ENCODE data around the gene CPAMD8. TPM values are rescaled to one million over a fixed set of nuclear protein-coding genes. Genes with fewer than 3 reads are reported as not detected.
A peak's percentile ranks its signal among the peaks of the same experiment; 100 is the strongest.

CPAMD8 gene
- total and polyA plus RNA-seq, 5 donors from 2014 or later = 0.03 to 2.3 (median 0.36) TPM; not detected in 1

- ATAC-seq (ENCODE audit: low read depth in 2 of 2) (no peak), DNase-seq (no peak)
- Histone ChIP-seq H3K9me3 (ENCODE audit: control insufficient read depth in 2 of 2, low read length in 2 of 2) (no peaks in the 10 kb centered on the region), H3K27ac (ENCODE audit: insufficient read depth, low read length, poor library complexity, severe bottlenecking) (no peak overlapping the region), H3K27me3 (ENCODE audit: control insufficient read depth, insufficient read depth, low read length) (peaks cover 2% of the 10 kb centered on the region), H3K4me3 (ENCODE audit: low read depth, low read length) (no peak overlapping the region), H3K36me3 (ENCODE audit: control insufficient read depth, insufficient read depth, low read length) (no peaks in the 10 kb centered on the region), H3K4me1 (ENCODE audit: control insufficient read depth, insufficient read depth, low read length, poor library complexity, severe bottlenecking) (no peaks in the 10 kb centered on the region)
- peaks cover 2 to 10% (median 4%) of the 10 kb centered on the region in 7 donors for H3K9me3 Mint-ChIP-seq
- no peaks in the 10 kb centered on the region for H3K36me3 Mint-ChIP-seq
- H3K27me3 Mint-ChIP-seq = peaks cover 26% of the 10 kb centered on the region
- no peaks in the 10 kb centered on the region for H3K4me1 Mint-ChIP-seq
- H3K4me3 Mint-ChIP-seq = no peak overlapping the region
- H3K27ac Mint-ChIP-seq = peak overlapping the region in 1 of 3 donors; percentile 82
Measured at GRCh38 chr19:16957151-16957701, 69.4 kb downstream of the CPAMD8 start.

GRCh38 chr19:16955161-16955560 lies 71.4 kb downstream of the CPAMD8 start:
- no peak overlapping the region for H3K27ac ChIP-seq (ENCODE audit: insufficient read depth, low read length, poor library complexity, severe bottlenecking)
- ATAC-seq (ENCODE audit: low read depth in 2 of 2) (no peak), DNase-seq (no peak)
- no peak overlapping the region for H3K4me3 ChIP-seq (ENCODE audit: low read depth, low read length)
- H3K4me1 ChIP-seq (ENCODE audit: control insufficient read depth, insufficient read depth, low read length, poor library complexity, severe bottlenecking) = no peaks in the 10 kb centered on the region
- Mint-ChIP-seq H3K27me3 (peaks cover 17% of the 10 kb centered on the region), H3K36me3 (no peaks in the 10 kb centered on the region), H3K4me1 (no peaks in the 10 kb centered on the region), H3K27ac (no peak overlapping the region), H3K9me3 (peaks cover 2 to 10% (median 4%) of the 10 kb centered on the region in 7 donors), H3K4me3 (no peak overlapping the region)
- no peaks in the 10 kb centered on the region for H3K9me3 ChIP-seq (ENCODE audit: control insufficient read depth in 2 of 2, low read length in 2 of 2)
- no peaks in the 10 kb centered on the region for H3K36me3 ChIP-seq (ENCODE audit: control insufficient read depth, insufficient read depth, low read length)
- peaks cover 2% of the 10 kb centered on the region for H3K27me3 ChIP-seq (ENCODE audit: control insufficient read depth, insufficient read depth, low read length)

- H3K27me3 ChIP-seq (ENCODE audit: control insufficient read depth, insufficient read depth, low read length) = no peaks in the 10 kb centered on the region
- DNase-seq = no peak
- Mint-ChIP-seq H3K36me3 (no peaks in the 10 kb centered on the region), H3K4me1 (no peaks in the 10 kb centered on the region), H3K9me3 (peaks cover 0 to 10% (median 2%) of the 10 kb centered on the region in 7 donors), H3K27me3 (peaks cover 10% of the 10 kb centered on the region), H3K4me3 (no peak overlapping the region), H3K27ac (peak overlapping the region in 1 of 3 donors; percentile 52)
- no peak for ATAC-seq (ENCODE audit: low read depth in 2 of 2)
- no peaks in the 10 kb centered on the region for H3K36me3 ChIP-seq (ENCODE audit: control insufficient read depth, insufficient read depth, low read length)
- no peaks in the 10 kb centered on the region for H3K4me1 ChIP-seq (ENCODE audit: control insufficient read depth, insufficient read depth, low read length, poor library complexity, severe bottlenecking)
- no peaks in the 10 kb centered on the region for H3K9me3 ChIP-seq (ENCODE audit: control insufficient read depth in 2 of 2, low read length in 2 of 2)
- H3K4me3 ChIP-seq (ENCODE audit: low read depth, low read length) = no peak overlapping the region
- no peak overlapping the region for H3K27ac ChIP-seq (ENCODE audit: insufficient read depth, low read length, poor library complexity, severe bottlenecking)
Measured at GRCh38 chr19:16952046-16952445, 74.6 kb downstream of the CPAMD8 start.

- no peaks in the 10 kb centered on the region for H3K36me3 ChIP-seq (ENCODE audit: control insufficient read depth, insufficient read depth, low read length)
- H3K4me3 Mint-ChIP-seq = no peak overlapping the region
- DNase-seq = no peak
Measured at GRCh38 chr19:16951529-16951928, 75.1 kb downstream of the CPAMD8 start.

GRCh38 chr19:16949496-16950023 lies 77.0 kb downstream of the CPAMD8 start:
- H3K36me3 Mint-ChIP-seq = no peaks in the 10 kb centered on the region
- H3K9me3 Mint-ChIP-seq = peaks cover 0 to 10% (median 2%) of the 10 kb centered on the region in 7 donors
- H3K4me3 ChIP-seq (ENCODE audit: low read depth, low read length) = no peak overlapping the region
- no peak overlapping the region for H3K27ac ChIP-seq (ENCODE audit: insufficient read depth, low read length, poor library complexity, severe bottlenecking)
- peaks cover 4% of the 10 kb centered on the region for H3K27me3 Mint-ChIP-seq
- H3K4me1 Mint-ChIP-seq = no peaks in the 10 kb centered on the region
- DNase-seq = no peak
- H3K36me3 ChIP-seq (ENCODE audit: control insufficient read depth, insufficient read depth, low read length) = no peaks in the 10 kb centered on the region
- H3K4me1 ChIP-seq (ENCODE audit: control insufficient read depth, insufficient read depth, low read length, poor library complexity, severe bottlenecking) = no peaks in the 10 kb centered on the region
- H3K27me3 ChIP-seq (ENCODE audit: control insufficient read depth, insufficient read depth, low read length) = no peaks in the 10 kb centered on the region
- no peak for ATAC-seq (ENCODE audit: low read depth in 2 of 2)
- H3K9me3 ChIP-seq (ENCODE audit: control insufficient read depth in 2 of 2, low read length in 2 of 2) = no peaks in the 10 kb centered on the region
- peak overlapping the region in 1 of 3 donors; percentile 27 for H3K27ac Mint-ChIP-seq
- no peak overlapping the region for H3K4me3 Mint-ChIP-seq

More at GRCh38 chr19:16951529-16951928, 75.1 kb downstream of the CPAMD8 start:
- Mint-ChIP-seq H3K36me3 (no peaks in the 10 kb centered on the region), H3K27me3 (peaks cover 10% of the 10 kb centered on the region), H3K4me1 (no peaks in the 10 kb centered on the region), H3K27ac (peak overlapping the region in 1 of 3 donors; percentile 36), H3K9me3 (peaks cover 0 to 10% (median 2%) of the 10 kb centered on the region in 7 donors)
- H3K27me3 ChIP-seq (ENCODE audit: control insufficient read depth, insufficient read depth, low read length) = no peaks in the 10 kb centered on the region
- H3K9me3 ChIP-seq (ENCODE audit: control insufficient read depth in 2 of 2, low read length in 2 of 2) = no peaks in the 10 kb centered on the region
- H3K4me3 ChIP-seq (ENCODE audit: low read depth, low read length) = no peak overlapping the region
- no peak for ATAC-seq (ENCODE audit: low read depth in 2 of 2)
- no peak overlapping the region for H3K27ac ChIP-seq (ENCODE audit: insufficient read depth, low read length, poor library complexity, severe bottlenecking)
- no peaks in the 10 kb centered on the region for H3K4me1 ChIP-seq (ENCODE audit: control insufficient read depth, insufficient read depth, low read length, poor library complexity, severe bottlenecking)

GRCh38 chr19:16946951-16947940 lies 79.4 kb downstream of the CPAMD8 start:
- Mint-ChIP-seq H3K9me3 (no peaks in the 10 kb centered on the region), H3K27ac (peak overlapping the region in 1 of 3 donors; percentile 48)

GRCh38 chr19:16945762-16946465 lies 80.7 kb downstream of the CPAMD8 start:
- ATAC-seq (ENCODE audit: low read depth in 2 of 2) = no peak
- Histone ChIP-seq H3K4me3 (ENCODE audit: low read depth, low read length) (no peak overlapping the region), H3K4me1 (ENCODE audit: control insufficient read depth, insufficient read depth, low read length, poor library complexity, severe bottlenecking) (no peaks in the 10 kb centered on the region), H3K27me3 (ENCODE audit: control insufficient read depth, insufficient read depth, low read length) (no peaks in the 10 kb centered on the region), H3K9me3 (ENCODE audit: control insufficient read depth in 2 of 2, low read length in 2 of 2) (no peaks in the 10 kb centered on the region), H3K27ac (ENCODE audit: insufficient read depth, low read length, poor library complexity, severe bottlenecking) (no peak overlapping the region), H3K36me3 (ENCODE audit: control insufficient read depth, insufficient read depth, low read length) (no peaks in the 10 kb centered on the region)
- Mint-ChIP-seq H3K36me3 (no peaks in the 10 kb centered on the region), H3K4me1 (no peaks in the 10 kb centered on the region), H3K27ac (no peak overlapping the region), H3K9me3 (no peaks in the 10 kb centered on the region), H3K27me3 (peaks cover 4% of the 10 kb centered on the region), H3K4me3 (no peak overlapping the region)
- DNase-seq = no peak

More at GRCh38 chr19:16946951-16947940, 79.4 kb downstream of the CPAMD8 start:
- Mint-ChIP-seq H3K27me3 (peaks cover 4% of the 10 kb centered on the region), H3K4me1 (no peaks in the 10 kb centered on the region), H3K36me3 (no peaks in the 10 kb centered on the region), H3K4me3 (no peak overlapping the region)
- Histone ChIP-seq H3K27ac (ENCODE audit: insufficient read depth, low read length, poor library complexity, severe bottlenecking) (no peak overlapping the region), H3K4me1 (ENCODE audit: control insufficient read depth, insufficient read depth, low read length, poor library complexity, severe bottlenecking) (no peaks in the 10 kb centered on the region), H3K4me3 (ENCODE audit: low read depth, low read length) (no peak overlapping the region), H3K36me3 (ENCODE audit: control insufficient read depth, insufficient read depth, low read length) (no peaks in the 10 kb centered on the region), H3K27me3 (ENCODE audit: control insufficient read depth, insufficient read depth, low read length) (no peaks in the 10 kb centered on the region), H3K9me3 (ENCODE audit: control insufficient read depth in 2 of 2, low read length in 2 of 2) (no peaks in the 10 kb centered on the region)
- DNase-seq (no peak), ATAC-seq (ENCODE audit: low read depth in 2 of 2) (no peak)
